HepG2 (cell line): ENCODE measurements around the gene CD7. TPM values are rescaled to one million over a fixed set of nuclear protein-coding genes. Genes with fewer than 3 reads are reported as not detected.

ENCODE experiments used
- GLI4 ChIP-seq: sonication (generic); formaldehyde crosslinking; IDR thresholded peaks from 2 replicates; pipeline ENCODE4 v1.5.1; 2020; ENCODE audit warnings: missing genetic modification reagents, mild to moderate bottlenecking, moderate library complexity, borderline replicate concordance
- HDAC2 ChIP-seq: sonication (generic); formaldehyde crosslinking; IDR thresholded peaks from 2 replicates; pipeline ENCODE4 v1.4.0; 2020; ENCODE audit warnings: missing genetic modification reagents
- IKZF4 ChIP-seq: sonication (generic); formaldehyde crosslinking; IDR thresholded peaks from 2 replicates; pipeline ENCODE4 v1.5.1; 2020; ENCODE audit warnings: borderline replicate concordance, mild to moderate bottlenecking, low read depth, missing genetic modification reagents; ENCODE audit errors: not compliant biosample characterization
- MBD4 ChIP-seq: IDR thresholded peaks from 2 replicates; pipeline ENCODE4 v1.6.1; 2012; ENCODE audit warnings: low read length, inconsistent platforms, borderline replicate concordance
- MXD4 ChIP-seq: IDR thresholded peaks from 2 replicates; pipeline ENCODE4 v1.6.1; 2016; ENCODE audit warnings: mild to moderate bottlenecking, missing biosample characterization, missing genetic modification reagents
- XBP1 ChIP-seq: sonication (generic); formaldehyde crosslinking; IDR thresholded peaks from 2 replicates; pipeline ENCODE4 v1.5.0; 2020; ENCODE audit warnings: missing genetic modification reagents
- ZNF333 ChIP-seq: sonication (generic); formaldehyde crosslinking; IDR thresholded peaks from 2 replicates; pipeline ENCODE4 v1.4.0; 2020; ENCODE audit warnings: mild to moderate bottlenecking, missing genetic modification reagents, borderline replicate concordance
- ZNF619 ChIP-seq: sonication (generic); formaldehyde crosslinking; IDR thresholded peaks from 2 replicates; pipeline ENCODE4 v1.4.0; 2020; ENCODE audit warnings: mild to moderate bottlenecking, missing genetic modification reagents
- polyA plus RNA-seq, 8 experiments: library from polyadenylated mRNA; depleted of rRNA in 3 of 8; stranded (reverse) in 7 of 8; unstranded in 1 of 8; fragments of >200 nt; fragmentation: Illumina TruSeq in 4 of 8; extraction: Trizol in 4 of 8; gene quantifications; 2 replicates each; pipeline versions ENCODE4 v1.2.1 to v1.2.3, GENCODE V29; 2011 to 2016; ENCODE audit warnings: low read depth in 4 of 8, missing spikeins in 1 of 8, mixed read lengths in 1 of 8; ENCODE audit not compliant: insufficient read depth in 1 of 8
- total RNA-seq, 5 experiments: library from RNA; depleted of rRNA; stranded (reverse); fragments of >200 nt; fragmentation: Illumina TruSeq; extraction: Trizol; gene quantifications; 2 replicates each; pipeline ENCODE4 v1.2.3, GENCODE V29; 2016; ENCODE audit warnings: low read depth in 1 of 5
- TF ChIP-seq, protein P1 (sequence below): IDR thresholded peaks from 2 replicates; pipeline ENCODE4 v1.6.1; 2012; ENCODE audit warnings: inconsistent platforms
- TF ChIP-seq, protein P2 (sequence below): sonication (generic); formaldehyde crosslinking; IDR thresholded peaks from 2 replicates; pipeline ENCODE4 v1.4.0; 2020; ENCODE audit warnings: missing genetic modification reagents
- TF ChIP-seq, protein P3 (sequence below), 2 experiments: sonication (generic) in 1 of 2; formaldehyde crosslinking in 1 of 2; IDR thresholded peaks; 2 replicates each; pipeline versions ENCODE4 v1.4.0 to v1.6.1; 2016 to 2020; ENCODE audit warnings: borderline replicate concordance in 1 of 2, low read depth in 1 of 2, mild to moderate bottlenecking in 1 of 2, missing genetic modification reagents in 1 of 2
- TF ChIP-seq, protein P4 (sequence below): sonication (generic); formaldehyde crosslinking; IDR thresholded peaks from 2 replicates; pipeline ENCODE4 v1.4.0; 2020; ENCODE audit warnings: missing genetic modification reagents
- TF ChIP-seq, protein P5 (sequence below): sonication (generic); formaldehyde crosslinking; IDR thresholded peaks from 2 replicates; pipeline ENCODE4 v1.4.0; 2020; ENCODE audit warnings: mild to moderate bottlenecking, missing genetic modification reagents

The CD7 gene
- total and polyA plus RNA-seq, 2 of the 13 experiments (the other 11 are each of a cell fraction or from before 2014, with no cell fraction given) = 67.6 to 76.4 TPM

DNA sequence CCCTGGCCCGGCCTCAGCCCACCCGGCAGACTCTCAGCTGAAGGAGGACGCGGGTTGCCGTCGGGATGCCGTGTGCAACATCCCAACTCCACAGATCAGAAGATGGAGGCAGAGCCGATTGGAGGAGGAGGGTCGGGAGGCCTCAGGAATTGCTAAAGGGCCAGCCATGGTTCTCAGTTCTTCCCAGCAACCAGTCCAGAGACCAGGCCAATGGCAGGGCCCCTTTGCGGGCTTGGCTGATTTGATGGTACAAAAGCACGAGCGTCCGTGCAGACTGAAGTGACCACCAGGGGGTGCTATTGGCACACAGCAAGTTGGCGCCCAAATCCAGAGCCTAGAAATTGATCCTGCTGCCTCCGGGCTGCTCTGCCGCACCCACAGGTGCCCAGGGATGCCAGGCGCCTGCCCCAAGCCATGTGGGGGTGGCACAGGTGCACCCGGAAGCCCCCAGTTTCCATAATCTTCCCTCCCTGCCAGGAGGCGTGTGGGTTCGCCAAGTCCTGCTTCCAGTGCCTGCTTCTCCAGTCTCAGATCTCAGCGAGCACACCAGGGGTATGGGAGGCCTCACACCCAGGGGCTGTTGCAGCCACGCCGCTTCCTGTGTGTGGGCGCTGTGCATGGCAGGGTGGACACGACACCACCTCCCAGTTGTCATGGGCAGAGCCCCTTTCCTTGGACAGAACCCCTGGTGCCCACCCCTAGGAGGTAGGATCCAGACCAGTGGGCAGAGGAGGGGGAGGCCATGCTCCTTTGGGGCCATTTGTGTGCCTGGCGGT, 34.5 kb upstream of the CD7 start (continued):
- TF ChIP-seq HDAC2 (CRISPR knock-in tag) (0 out of 2 replicates have a peak, but pooled peaks have one; percentile 31), XBP1 (CRISPR knock-in tag) (no peak), ZNF619 (CRISPR knock-in tag) (peak; percentile 91; the same call in 1 of the 2 replicates), MXD4 (CRISPR knock-in tag) (peak; percentile 72; the same call in 1 of the 2 replicates), MBD4 (no peak), IKZF4 (no peak), GLI4 (no peak; the same call in 1 of the 2 replicates), ZNF333 (peak; percentile 77; the same call in 1 of the 2 replicates)
- TF ChIP-seq, protein P1, sequence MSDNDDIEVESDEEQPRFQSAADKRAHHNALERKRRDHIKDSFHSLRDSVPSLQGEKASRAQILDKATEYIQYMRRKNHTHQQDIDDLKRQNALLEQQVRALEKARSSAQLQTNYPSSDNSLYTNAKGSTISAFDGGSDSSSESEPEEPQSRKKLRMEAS = peak; percentile 58
- TF ChIP-seq, protein P2, sequence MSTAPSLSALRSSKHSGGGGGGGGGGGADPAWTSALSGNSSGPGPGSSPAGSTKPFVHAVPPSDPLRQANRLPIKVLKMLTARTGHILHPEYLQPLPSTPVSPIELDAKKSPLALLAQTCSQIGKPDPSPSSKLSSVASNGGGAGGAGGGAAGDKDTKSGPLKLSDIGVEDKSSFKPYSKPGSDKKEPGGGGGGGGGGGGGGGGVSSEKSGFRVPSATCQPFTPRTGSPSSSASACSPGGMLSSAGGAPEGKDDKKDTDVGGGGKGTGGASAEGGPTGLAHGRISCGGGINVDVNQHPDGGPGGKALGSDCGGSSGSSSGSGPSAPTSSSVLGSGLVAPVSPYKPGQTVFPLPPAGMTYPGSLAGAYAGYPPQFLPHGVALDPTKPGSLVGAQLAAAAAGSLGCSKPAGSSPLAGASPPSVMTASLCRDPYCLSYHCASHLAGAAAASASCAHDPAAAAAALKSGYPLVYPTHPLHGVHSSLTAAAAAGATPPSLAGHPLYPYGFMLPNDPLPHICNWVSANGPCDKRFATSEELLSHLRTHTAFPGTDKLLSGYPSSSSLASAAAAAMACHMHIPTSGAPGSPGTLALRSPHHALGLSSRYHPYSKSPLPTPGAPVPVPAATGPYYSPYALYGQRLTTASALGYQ (CRISPR knock-in tag) = no peak
- TF ChIP-seq, protein P3, sequence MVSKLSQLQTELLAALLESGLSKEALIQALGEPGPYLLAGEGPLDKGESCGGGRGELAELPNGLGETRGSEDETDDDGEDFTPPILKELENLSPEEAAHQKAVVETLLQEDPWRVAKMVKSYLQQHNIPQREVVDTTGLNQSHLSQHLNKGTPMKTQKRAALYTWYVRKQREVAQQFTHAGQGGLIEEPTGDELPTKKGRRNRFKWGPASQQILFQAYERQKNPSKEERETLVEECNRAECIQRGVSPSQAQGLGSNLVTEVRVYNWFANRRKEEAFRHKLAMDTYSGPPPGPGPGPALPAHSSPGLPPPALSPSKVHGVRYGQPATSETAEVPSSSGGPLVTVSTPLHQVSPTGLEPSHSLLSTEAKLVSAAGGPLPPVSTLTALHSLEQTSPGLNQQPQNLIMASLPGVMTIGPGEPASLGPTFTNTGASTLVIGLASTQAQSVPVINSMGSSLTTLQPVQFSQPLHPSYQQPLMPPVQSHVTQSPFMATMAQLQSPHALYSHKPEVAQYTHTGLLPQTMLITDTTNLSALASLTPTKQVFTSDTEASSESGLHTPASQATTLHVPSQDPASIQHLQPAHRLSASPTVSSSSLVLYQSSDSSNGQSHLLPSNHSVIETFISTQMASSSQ (IDR thresholded peaks at IDR 0.05; ENCODE audit: low read depth) = no peak
- TF ChIP-seq, protein P3 (CRISPR knock-in tag; IDR thresholded peaks at IDR 0.05; ENCODE audit: borderline replicate concordance) = no peak
- TF ChIP-seq, protein P4, sequence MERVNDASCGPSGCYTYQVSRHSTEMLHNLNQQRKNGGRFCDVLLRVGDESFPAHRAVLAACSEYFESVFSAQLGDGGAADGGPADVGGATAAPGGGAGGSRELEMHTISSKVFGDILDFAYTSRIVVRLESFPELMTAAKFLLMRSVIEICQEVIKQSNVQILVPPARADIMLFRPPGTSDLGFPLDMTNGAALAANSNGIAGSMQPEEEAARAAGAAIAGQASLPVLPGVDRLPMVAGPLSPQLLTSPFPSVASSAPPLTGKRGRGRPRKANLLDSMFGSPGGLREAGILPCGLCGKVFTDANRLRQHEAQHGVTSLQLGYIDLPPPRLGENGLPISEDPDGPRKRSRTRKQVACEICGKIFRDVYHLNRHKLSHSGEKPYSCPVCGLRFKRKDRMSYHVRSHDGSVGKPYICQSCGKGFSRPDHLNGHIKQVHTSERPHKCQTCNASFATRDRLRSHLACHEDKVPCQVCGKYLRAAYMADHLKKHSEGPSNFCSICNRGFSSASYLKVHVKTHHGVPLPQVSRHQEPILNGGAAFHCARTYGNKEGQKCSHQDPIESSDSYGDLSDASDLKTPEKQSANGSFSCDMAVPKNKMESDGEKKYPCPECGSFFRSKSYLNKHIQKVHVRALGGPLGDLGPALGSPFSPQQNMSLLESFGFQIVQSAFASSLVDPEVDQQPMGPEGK (CRISPR knock-in tag) = peak; percentile 36; the same call in 1 of the 2 replicates
- TF ChIP-seq, protein P5, sequence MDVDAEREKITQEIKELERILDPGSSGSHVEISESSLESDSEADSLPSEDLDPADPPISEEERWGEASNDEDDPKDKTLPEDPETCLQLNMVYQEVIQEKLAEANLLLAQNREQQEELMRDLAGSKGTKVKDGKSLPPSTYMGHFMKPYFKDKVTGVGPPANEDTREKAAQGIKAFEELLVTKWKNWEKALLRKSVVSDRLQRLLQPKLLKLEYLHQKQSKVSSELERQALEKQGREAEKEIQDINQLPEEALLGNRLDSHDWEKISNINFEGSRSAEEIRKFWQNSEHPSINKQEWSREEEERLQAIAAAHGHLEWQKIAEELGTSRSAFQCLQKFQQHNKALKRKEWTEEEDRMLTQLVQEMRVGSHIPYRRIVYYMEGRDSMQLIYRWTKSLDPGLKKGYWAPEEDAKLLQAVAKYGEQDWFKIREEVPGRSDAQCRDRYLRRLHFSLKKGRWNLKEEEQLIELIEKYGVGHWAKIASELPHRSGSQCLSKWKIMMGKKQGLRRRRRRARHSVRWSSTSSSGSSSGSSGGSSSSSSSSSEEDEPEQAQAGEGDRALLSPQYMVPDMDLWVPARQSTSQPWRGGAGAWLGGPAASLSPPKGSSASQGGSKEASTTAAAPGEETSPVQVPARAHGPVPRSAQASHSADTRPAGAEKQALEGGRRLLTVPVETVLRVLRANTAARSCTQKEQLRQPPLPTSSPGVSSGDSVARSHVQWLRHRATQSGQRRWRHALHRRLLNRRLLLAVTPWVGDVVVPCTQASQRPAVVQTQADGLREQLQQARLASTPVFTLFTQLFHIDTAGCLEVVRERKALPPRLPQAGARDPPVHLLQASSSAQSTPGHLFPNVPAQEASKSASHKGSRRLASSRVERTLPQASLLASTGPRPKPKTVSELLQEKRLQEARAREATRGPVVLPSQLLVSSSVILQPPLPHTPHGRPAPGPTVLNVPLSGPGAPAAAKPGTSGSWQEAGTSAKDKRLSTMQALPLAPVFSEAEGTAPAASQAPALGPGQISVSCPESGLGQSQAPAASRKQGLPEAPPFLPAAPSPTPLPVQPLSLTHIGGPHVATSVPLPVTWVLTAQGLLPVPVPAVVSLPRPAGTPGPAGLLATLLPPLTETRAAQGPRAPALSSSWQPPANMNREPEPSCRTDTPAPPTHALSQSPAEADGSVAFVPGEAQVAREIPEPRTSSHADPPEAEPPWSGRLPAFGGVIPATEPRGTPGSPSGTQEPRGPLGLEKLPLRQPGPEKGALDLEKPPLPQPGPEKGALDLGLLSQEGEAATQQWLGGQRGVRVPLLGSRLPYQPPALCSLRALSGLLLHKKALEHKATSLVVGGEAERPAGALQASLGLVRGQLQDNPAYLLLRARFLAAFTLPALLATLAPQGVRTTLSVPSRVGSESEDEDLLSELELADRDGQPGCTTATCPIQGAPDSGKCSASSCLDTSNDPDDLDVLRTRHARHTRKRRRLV (CRISPR knock-in tag) = peak; percentile 68; the same call in 1 of the 2 replicates
